Endometrial microvascular endothelial cells (primary cell): ENCODE results near the gene PARD3. TPM values are rescaled to one million over a fixed set of nuclear protein-coding genes. Genes with fewer than 3 reads are reported as not detected.
"Not testable (repeated sequence)": the region's sequence is repeated elsewhere in the genome, so short reads cannot be mapped to it uniquely, and the experiment has no call there.

Experiments used
- in situ Hi-C: cut with HindIII; loops from 2 replicates; pipeline ENCODE4 v1.10.0; 2017; ENCODE audit warnings: low sequenced_read_pairs, low pct_unique_long_range_greater_than_20kb; ENCODE audit errors: inconsistent ontology term
- total RNA-seq: library from RNA; depleted of rRNA; stranded (reverse); fragments of >200 nt; gene quantifications from one replicate; pipeline ENCODE4 v1.2.3, GENCODE V29; 2015; ENCODE audit errors: inconsistent ontology term

PARD3 gene
- total RNA-seq, 1 donor from 2014 or later = 21.5 TPM

GRCh38 chr10:34757181-34757580 is 57.9 kb downstream of the PARD3 start:
- in situ Hi-C loops = not testable (repeated sequence)

- in situ Hi-C loops = no loop called here
These were observed 58.5 kb downstream of the PARD3 start for GRCh38 chr10:34756584-34756983.

GRCh38 chr10:34753014-34753757 is 61.9 kb downstream of the PARD3 start:
- in situ Hi-C loops = no loop called here

GRCh38 chr10:34751272-34751671 is 63.8 kb downstream of the PARD3 start:
- in situ Hi-C loops = no loop called here

- in situ Hi-C loops = not testable (repeated sequence)
These were observed 64.3 kb downstream of the PARD3 start for GRCh38 chr10:34750795-34751194.

- in situ Hi-C loops = no loop called here
These were observed 66.3 kb downstream of the PARD3 start for GRCh38 chr10:34748767-34749166.

- in situ Hi-C loops = no loop called here
These were observed 66.7 kb downstream of the PARD3 start for GRCh38 chr10:34748357-34748756.

GRCh38 chr10:34746094-34746493 is 69.0 kb downstream of the PARD3 start:
- in situ Hi-C loops = no loop called here

- in situ Hi-C loops = no loop called here
These were observed 69.9 kb downstream of the PARD3 start for GRCh38 chr10:34745244-34745643.

- in situ Hi-C loops = no loop called here
These were observed 70.5 kb downstream of the PARD3 start for GRCh38 chr10:34744590-34744989.

GRCh38 chr10:34743814-34744213 is 71.3 kb downstream of the PARD3 start:
- in situ Hi-C loops = no loop called here

GRCh38 chr10:34742456-34742855 is 72.6 kb downstream of the PARD3 start:
- in situ Hi-C loops = no loop called here

GRCh38 chr10:34741087-34741486 is 74.0 kb downstream of the PARD3 start:
- in situ Hi-C loops = not testable (repeated sequence)

GRCh38 chr10:34740321-34740720 is 74.8 kb downstream of the PARD3 start:
- in situ Hi-C loops = no loop called here

GRCh38 chr10:34739915-34740314 is 75.2 kb downstream of the PARD3 start:
- in situ Hi-C loops = no loop called here

- in situ Hi-C loops = no loop called here
These were observed 77.3 kb downstream of the PARD3 start for GRCh38 chr10:34737772-34738169.

- in situ Hi-C loops = no loop called here
These were observed 77.9 kb downstream of the PARD3 start for GRCh38 chr10:34736976-34737771.

- in situ Hi-C loops = no loop called here
These were observed 80.2 kb downstream of the PARD3 start for GRCh38 chr10:34734918-34735317.

- in situ Hi-C loops = no loop called here
These were observed 82.2 kb downstream of the PARD3 start for GRCh38 chr10:34732926-34733325.
